ENCODE measurements around the gene PODXL2.

PODXL2 gene

GRCh38 chr3:127660621-127661251, 31.8 kb downstream of the PODXL2 start:
- no peak for DNase-seq

DNA sequence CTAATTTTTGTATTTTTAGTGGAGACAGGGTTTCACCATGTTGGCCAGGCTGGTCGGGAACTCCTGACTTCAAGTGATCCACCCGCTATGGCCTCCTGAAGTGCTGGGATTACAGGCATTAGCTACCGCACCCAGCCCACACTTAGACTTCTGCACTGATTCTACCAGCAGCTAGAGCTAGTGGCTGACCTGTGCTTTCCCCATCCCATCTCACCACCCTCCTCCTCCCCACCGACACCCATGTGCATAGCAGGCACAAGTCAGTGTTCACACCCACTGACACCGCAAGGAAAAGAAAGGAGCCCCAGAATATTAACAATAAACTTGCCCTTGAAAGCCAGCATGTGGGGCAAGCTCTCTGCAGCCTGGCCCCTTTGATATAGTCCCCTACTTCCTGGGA, 32.6 kb downstream of the PODXL2 start:
- no peak for DNase-seq

DNA sequence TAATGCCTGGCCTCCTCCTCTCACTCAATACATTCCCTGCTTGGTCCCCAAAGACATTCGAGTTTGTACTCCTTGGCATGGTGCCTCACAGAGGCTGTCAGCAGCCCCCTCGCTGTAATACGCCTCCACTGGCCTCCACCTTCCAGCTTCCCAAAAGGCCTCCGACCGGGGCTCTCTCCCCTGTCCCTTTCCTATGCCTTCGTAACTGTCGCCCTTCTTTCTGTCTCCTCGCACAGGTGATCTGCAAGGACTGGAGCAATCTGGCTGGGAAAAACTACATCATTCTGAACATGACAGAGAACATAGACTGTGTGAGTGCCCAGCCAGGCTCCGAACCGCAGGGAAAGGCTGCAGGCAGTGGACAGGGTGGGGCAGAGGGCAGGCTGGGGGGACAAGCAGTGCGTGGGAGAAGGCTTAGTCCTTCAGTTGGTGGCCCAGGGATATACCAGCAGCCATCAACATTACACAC, 33.0 kb downstream of the PODXL2 start:
- DNase-seq = no peak

- no peak for DNase-seq
Measured at GRCh38 chr3:127663151-127663550, 34.2 kb downstream of the PODXL2 start.

DNA sequence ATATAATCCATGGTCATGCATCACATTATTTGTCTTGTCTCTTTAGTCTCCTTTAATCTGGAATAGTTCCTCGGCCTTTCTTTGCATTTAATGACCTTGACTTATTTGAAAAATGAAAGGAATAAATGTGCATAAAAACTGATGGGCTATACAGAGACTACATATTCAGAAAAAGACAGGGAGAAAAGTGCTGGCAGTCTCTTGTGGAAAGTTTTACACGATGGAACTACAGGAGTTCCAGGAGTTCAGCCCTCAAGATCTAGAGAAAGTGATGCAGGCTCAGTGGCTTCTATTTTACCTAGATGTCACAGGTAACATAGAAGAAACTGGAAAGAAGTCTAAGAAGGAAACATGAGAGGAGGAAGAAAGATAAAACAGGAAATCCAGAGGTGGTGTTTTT, 36.2 kb downstream of the PODXL2 start:
- no peak for DNase-seq

DNA sequence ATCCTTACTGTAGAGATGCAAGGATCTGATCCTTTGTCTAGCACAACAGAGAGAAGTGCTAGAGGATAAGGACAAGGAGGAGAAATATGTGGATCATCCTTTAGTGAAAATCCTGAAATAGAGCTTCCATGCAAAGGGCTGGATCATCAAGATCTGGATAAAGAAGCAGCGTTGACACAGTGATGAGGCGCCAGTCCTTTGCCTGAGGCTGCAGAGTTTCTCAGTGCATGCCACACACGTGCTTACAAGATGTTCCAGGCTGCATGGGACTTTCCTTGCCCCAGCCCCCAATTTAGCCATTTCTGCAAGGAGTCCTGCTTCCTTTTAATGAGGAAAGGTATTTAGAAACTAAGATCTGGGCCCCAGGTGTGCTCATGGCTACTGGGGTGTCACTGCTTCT, 36.6 kb downstream of the PODXL2 start:
- DNase-seq = no peak

DNA sequence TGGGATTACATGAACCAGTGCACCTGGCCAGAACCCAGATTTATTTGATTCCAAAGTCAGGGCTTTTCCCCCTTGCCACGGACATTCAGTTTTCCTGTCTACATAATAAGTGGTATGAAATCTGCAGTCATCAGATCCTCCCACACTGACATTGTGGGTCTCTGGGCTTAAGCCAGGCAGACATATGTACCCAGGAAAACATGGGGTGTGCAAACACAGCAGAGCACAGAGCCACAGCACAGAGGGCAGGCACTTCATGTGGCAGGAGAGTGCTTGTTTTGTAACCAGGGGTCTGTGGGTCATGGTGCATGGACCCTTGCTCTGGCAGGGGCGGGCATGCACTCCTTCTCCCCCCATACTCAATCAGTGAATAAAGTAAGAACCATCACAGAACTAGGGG, 37.7 kb downstream of the PODXL2 start:
- no peak for DNase-seq

GRCh38 chr3:127667119-127667681, 38.2 kb downstream of the PODXL2 start:
- no peak for DNase-seq

DNA sequence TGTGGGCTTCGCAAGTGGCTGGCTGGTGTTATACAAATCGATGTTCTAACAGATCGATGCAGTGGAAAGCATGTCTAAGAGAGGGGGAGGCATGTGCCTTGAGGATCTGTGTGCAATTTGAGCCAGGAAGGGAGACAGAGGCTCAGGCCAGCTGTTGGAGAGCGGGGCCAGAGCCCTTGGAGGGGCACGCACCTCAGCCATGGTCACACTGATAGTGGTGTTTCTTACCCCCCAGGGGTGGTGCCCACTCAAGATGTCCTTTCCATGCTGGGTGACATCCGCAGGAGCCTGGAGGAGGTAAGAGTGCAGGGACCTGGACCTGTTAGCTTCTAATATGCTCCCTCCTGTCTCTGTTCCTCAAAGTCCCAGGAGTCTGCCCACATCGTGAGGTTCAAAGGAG, 39.9 kb downstream of the PODXL2 start:
- DNase-seq = no peak

GRCh38 chr3:127669541-127670228, 40.7 kb downstream of the PODXL2 start:
- no peak for DNase-seq

- DNase-seq = no peak
Measured at GRCh38 chr3:127670229-127670559, 41.2 kb downstream of the PODXL2 start.

GRCh38 chr3:127670761-127671522, 42.0 kb downstream of the PODXL2 start:
- no peak for DNase-seq

- DNase-seq = peak; percentile 9
Measured at GRCh38 chr3:127671523-127672428, 42.8 kb downstream of the PODXL2 start.

- peak; percentile 80 for DNase-seq
Measured at GRCh38 chr3:127672429-127673190, 43.6 kb downstream of the PODXL2 start, which contains the start of gene ABTB1. ABTB1 (plus strand) TSS chr3:127672952; CDS start chr3:127673026, 74 bp downstream.

- peak; percentile 18 for DNase-seq
Measured at GRCh38 chr3:127673191-127674100, 44.5 kb downstream of the PODXL2 start.

DNA sequence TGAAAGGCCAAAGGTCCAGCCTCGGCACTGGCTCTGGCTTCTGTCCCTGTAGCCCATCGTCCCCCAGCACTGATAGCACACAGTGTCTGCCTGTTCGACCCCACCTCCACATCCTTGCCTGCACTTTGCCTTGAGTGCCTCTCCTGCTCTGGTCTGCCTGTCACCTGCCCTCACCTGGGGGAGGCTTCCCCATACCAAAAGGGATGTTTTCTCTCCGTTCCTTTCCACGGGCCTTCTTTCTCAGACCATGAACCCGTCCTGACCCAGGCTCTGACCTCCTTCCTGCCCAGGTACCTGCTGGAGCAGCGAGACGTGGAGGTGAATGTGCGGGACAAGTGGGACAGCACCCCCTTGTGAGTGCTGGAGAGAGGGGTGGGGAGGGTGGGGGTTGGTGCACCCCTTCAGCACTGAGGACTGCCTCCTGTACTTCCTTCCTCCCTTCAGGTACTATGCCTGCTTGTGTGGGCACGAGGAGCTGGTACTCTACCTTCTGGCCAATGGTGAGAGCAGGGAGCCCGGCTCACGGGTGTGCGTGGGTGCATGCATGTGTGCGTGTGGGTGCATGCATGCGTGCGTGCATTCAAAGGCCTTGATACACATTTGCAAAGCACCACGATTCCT, 45.2 kb downstream of the PODXL2 start:
- DNase-seq = no peak

DNA sequence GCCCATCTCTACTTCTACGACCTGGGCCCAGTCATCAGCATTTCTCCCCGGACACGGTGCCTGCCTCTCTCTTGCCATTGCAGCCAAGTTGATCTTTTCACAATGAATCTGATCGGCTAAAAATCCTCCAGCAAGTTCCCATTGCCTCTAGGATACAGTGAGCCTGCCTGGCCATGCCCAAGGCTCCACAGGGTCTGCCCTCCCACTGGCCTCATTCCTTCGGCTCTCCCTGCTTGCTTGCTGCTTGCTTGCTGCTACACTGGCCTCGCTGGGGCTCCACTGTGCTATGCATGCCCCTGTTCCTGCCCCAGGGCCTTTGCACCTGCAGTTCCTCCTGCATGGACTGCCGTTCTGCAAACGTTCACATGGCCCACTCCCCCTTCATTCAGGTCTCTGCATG, 45.8 kb downstream of the PODXL2 start:
- DNase-seq = no peak

DNA sequence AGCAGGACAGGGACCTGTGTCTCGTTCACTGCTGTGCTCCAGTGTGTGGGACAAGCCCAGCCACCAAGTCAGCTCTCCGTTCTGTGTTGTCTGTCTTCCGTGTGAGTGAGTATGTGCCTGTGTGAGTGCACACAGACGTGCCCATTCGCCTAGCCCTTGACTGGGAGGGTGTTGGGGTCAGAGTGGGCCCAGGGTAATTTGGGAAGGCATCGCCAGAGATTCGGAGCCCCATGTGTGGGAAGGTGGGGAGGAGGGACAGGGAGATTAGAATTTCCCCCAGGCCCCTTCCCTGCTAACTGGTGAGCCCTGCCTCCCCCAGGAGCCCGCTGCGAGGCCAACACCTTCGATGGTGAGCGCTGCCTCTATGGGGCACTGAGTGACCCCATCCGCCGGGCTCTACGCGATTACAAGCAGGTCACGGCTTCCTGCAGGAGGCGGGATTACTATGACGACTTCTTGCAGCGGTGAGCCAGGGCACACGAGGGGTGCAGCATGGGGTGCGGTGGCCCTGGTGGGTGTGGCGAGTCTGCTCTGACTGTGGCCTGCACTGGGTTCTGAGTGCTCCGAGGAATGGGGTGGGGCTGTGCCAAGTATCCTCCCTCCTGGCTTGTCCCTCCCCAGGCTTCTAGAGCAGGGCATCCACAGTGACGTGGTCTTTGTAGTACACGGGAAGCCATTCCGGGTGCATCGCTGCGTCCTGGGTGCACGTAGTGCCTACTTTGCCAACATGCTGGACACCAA, 46.8 kb downstream of the PODXL2 start:
- DNase-seq = no peak

DNA sequence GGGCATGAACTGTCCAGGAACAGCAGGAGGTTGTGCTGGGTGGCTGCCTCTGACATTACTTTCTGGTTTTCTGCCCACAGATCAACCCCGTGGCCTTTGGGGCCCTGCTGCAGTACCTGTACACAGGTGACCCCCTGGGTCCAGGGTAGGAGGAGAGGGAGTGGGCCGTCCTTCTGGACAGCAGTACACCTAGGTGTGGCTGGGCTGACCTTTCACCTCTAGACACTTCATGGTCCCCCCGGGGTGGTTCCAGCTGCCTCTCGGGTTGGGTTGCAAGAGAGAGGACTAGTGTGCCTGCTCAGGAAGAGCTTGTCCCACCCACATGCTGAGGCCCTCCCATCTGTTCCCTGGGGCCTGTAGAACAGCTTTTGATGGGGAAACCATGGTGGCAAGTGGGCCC, 47.5 kb downstream of the PODXL2 start:
- DNase-seq = no peak

Data from activated T-cell treated with anti-CD3 and anti-CD28 coated beads for 4 hours (primary cell).